ENCODE data around the gene IGSF22.

DNA sequence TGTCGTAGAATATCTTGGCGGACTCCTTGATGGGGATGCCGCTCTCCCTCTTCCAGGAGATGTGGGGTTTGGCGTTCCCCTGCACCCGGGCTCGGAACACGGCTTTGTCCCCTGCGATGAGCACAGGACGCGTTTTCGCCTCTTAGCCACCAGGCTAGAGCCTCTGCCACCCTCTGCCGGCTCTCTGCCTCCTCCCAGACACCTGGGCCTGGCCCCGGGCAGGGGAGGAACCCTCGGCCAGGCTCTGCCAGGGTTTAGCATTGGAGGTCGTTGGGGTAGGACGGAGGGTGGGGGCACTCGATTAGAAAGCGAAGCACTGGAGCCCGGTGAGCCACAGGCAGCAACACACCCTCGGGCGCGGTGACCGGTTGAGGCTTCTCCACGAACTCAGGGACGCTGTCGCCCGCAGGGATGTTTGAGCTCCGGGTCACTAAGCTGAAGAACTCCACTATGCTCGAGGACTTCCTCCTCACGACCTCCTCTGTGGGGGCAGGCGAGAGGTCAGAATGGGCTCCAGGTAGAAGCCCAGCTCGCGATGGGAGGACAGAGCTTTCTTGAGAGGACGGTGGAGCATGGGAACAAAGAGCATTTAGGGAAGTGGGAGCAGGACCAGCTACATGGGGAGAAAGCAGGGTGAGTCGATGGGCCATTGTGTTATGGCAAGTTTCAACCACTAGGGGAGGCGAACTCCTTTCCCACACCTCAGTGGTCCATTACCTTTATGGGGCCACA lies 4.3 kb downstream of the IGSF22 start:
- TF ChIP-seq POLR2A (IDR thresholded peaks at IDR 0.05; ENCODE audit: low read length) (no peak), GATA1 (IDR thresholded peaks at IDR 0.05; ENCODE audit: low read depth, low read length) (no peak)

All from erythroblast (primary cell).